Activated gamma-delta T cell (primary cell): ENCODE data around the gene MAGI1.
"Not testable (repeated sequence)": the region's sequence is repeated elsewhere in the genome, so short reads cannot be mapped to it uniquely, and the experiment has no call there.

Experiments
- DNase-seq: peaks from one replicate; lab custom pipeline; 2025; lab: John Stamatoyannopoulos, UW

Gene MAGI1

DNA sequence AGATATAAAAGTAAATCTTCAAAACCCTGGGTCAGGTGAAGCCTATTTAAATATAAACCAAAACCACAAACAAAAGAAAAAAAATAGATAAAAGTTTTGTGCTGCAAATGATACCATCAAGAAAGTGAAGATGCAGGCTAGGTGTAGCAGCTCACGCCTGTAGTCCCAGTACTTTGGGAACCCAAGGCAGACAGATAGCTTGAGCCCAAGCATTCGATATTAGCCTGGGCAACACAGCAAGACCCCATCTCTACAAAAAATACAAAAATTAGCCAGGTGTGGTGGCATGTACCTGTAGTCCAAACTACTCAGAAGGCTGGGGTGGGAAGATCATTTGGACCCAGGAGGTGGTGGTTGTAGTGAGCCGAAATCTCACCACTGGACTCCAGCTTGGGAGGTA lies 164.8 kb downstream of the MAGI1 start:
- no peak for DNase-seq

DNA sequence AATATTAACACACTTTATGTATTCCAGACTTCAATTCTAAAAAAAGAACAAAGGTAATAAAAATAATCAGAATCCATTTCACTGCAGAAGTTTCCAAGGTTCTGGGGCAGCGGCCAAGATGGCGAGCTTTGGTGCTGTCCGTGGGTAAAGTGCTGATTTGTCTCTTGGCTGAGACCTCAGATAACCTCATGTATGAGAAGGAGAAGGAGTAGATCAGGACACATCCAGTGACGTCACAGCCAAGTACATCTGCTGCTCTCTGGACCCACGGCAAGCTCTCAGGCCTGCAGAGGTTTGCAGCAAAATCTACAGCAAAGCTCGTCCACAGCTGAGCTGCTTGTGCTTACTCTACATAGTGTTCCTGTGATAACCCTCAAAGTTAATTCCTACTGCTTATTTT lies 165.7 kb downstream of the MAGI1 start:
- DNase-seq: no peak

DNA sequence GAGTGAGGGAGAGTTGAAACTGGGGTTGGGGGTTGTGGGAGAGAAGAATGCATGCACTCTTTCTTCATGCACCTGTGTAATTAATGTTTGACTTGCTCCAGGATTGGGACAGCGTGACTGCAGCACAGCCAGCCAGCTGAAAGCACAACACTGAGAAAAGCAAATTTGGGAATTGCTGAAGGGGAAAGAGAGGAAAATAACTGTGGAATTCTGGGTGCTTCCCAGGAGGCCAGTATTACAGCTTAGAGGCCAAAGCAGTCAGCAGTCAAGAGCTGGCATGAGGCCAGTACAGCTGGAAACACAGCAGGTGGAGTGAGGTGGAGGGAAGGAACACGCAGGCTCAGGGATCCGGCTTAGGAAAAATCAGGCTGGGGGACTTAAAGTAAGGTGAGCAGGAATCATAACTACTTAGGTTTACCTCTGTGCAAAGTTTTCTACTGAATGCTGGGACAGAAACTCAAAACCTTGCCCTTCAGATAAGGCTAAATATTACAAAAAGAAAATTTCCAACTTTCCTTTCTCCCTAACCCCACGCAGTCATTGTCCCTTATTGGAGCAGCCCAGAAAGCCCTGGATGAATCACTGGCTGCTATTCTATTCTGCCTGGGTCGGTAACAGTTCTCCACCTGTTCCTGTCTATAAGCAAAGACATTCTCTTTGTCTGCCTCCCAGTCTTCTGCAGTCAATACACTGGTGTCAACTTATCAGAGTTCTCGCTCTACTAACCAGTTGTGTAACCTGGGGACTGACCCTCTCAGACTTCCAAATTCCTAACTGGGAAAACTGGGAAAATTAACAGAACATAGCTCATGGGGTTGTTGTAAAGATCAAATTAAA lies 167.2 kb downstream of the MAGI1 start:
- no peak for DNase-seq

DNA sequence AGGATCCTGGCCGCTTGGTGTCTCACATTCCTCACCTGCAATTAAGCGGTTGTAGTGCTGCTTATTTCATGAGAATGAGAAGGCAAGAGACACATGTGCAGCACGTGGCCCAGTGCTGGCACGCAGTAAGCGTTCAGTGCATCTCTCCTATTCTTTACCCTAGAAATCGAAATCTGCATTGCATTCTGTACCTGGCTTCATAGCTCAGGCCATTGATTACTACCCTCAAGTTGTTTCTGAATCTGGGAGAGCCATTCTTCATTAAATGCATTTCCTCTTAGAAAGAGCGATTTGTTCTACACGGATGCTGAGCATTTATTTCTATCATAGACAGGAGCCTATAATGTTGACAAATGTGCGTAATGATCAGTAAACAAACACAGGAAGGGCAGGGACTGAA lies 168.9 kb downstream of the MAGI1 start:
- DNase-seq: no peak

DNA sequence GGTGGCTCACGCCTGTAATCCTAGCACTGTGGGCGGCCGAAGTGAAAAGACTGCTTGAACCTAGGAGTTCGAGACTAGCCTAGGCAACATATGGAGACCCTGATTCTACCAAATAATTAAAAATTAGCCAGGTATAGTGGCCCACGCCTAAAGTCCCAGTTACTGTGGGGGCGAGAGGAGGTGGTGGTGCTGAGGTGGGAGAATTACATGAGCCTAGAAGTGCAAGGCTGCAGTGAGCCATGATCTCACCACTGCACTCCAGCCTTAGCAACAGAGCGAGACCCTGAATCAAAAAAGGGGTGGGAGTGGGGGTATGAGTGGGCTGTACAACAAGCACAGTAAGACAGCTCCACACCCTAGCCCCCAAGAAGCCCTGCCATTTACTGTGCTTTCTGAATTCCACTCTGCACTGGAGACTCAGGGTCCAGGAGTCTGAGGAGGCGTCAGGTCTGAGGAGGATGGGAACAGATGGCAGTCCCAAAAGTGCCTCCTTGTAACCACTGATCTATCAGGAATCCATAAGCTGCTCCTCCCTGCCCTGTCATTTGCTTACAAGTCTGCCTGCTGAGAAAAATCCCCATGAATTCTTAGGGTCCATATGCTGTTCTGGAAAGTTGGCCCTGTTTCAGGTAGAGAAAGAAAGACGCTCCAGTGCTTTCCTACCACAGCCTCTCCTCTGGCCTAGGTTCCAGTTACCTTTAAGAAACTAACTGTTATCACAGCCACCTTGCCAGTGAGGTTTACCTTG lies 171.1 kb downstream of the MAGI1 start:
- DNase-seq: no peak

DNA sequence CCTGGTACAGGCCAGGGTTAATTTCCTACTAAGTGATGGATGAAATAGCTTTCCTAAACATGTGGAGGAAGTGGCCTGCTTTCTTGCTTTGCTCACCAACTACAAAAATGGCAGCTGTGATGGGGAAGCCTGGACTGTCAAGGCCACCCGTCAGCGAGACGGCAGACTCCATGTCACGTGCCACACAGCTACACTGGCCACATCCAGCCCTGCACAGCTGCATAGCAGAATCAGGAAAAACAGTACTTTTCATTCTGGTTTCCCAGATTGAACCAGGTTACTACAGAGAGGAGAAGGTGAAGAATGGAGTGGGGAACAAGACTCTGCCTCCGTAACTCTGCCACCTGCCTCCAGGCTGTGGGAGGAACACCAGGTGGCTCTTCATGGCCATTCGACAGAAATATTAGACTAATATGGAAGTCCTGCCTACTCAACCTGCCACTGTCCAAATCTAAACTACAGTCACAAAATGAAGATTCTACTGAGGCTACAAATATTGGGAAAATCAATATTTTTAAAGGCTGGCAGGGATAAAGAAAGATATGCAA lies 174.3 kb downstream of the MAGI1 start:
- no peak for DNase-seq

DNA sequence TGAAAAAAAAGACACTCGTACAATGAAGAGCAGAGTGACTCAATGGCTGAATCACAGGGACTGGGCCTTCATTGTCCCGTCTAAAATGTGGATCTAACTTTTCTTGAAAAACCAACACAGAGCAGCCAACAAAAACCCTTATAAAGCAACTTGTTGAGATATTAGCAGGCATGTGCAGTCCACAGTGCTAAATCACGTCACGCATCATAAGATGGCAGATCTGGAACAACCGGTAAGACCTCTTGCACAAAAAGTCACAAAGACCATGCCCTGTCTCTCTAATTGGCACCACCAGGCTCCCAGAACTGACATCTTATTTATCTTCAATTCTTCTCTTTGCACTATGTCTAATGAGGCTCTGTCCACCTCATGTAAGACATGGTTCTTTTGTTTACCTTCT lies 177.0 kb downstream of the MAGI1 start:
- DNase-seq: no peak

DNA sequence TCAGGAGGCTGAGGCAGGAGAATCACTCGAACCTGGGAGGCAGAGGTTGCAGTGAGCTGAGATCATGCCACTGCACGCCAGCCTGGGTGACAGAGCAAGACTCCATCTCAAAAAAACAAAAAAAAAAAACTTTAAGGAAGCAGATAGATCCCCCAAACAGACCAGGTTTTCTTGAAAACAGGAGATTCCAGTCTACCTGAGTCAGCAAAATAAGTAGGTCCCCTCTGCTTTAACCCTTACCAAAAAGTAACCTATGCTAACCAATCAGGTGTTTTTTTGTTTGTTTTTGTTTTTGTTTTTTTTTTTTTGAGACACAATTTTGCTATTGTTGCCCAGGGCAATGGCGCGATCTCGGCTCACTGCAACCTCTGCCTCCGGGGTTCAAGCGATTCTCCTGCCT lies 179.1 kb downstream of the MAGI1 start:
- DNase-seq: not testable (repeated sequence)

DNA sequence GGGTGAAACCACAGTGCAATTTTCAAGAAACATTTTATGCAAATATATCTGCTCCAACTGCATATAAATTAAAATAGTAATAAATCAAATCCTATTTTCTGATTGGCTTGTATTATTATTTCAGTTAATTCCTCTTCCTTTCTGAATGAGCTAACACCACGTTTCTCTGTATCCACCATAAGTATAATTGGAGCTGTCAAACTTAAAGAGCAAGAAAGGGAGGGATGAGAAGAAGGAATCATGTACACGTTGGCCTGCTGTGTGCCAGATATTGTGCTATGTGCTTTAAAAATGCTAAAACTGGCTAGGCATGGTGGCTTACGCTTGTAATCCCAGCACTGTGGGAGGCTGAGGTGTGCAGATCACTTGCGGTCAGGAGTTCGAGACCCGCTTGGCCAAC lies 180.0 kb downstream of the MAGI1 start:
- no peak for DNase-seq

DNA sequence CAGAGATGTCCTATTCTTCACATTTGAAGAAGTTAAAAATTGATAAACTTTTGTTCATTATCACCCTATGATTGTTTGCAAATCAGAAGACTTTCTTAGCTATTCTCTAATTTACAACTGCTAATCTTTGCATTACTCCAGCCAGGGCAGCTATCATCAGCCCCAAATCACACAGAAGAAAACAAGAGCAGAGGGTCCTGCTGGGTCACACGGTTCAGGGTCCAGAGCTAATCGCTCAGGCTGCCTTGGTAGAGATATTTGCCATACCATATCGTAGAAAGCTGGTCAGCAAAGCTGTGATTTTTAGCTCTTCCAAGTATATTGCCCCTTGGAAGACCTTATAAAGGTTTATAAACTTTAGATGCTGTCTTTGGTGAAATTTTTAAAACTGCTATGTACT lies 181.4 kb downstream of the MAGI1 start:
- no peak for DNase-seq

DNA sequence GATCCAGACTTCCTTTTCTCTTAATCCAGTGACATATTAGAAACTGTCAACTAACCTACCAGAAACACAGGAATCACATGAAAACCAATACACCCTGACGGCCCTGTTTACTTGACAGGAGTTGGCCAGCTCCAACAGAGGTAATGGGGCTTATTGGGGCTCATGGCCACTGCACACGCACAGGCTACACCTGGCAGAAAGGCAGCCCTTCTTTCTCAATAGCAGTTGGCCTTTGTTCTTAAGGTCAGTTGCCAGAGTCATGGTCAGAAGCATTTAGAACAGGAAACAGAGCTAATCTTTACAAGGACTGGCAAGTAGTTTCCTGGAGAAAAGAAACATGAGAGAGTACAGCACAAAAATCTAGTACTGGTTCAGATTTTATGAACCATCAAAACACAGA lies 181.8 kb downstream of the MAGI1 start:
- DNase-seq: no peak

DNA sequence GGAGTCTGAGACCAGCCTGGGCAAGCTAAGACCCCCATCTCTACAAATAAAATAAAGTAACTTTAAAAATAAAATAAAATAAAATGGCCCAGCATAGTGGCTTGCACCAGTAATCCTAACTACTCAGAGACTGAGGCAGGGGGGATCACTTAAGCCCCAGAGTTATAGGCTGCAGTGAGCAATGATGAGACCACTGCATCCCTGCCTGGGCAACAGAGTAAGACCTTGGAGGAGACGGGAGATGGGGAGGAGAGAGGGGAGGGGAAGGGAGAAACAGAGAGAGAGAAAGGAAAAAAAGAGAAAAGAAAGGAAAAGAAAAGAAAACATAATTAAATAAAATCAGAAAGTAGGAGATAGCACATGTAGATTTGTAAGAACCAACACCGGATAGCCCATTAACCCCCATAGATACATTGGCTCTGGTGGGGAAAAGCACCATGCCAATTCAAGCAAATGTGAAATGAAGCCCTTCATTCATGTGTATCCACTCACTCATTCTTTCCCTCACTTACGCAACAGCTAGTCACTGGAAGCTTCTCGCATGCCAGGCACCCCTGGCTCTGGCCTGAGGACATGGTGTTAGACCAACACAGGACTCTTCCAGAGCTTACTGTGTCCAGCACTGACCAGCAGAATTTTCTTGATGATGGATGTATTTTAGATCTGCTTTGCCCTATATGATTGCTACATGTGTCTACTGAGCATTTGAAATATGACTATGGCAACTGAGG lies 183.2 kb downstream of the MAGI1 start:
- no peak for DNase-seq

DNA sequence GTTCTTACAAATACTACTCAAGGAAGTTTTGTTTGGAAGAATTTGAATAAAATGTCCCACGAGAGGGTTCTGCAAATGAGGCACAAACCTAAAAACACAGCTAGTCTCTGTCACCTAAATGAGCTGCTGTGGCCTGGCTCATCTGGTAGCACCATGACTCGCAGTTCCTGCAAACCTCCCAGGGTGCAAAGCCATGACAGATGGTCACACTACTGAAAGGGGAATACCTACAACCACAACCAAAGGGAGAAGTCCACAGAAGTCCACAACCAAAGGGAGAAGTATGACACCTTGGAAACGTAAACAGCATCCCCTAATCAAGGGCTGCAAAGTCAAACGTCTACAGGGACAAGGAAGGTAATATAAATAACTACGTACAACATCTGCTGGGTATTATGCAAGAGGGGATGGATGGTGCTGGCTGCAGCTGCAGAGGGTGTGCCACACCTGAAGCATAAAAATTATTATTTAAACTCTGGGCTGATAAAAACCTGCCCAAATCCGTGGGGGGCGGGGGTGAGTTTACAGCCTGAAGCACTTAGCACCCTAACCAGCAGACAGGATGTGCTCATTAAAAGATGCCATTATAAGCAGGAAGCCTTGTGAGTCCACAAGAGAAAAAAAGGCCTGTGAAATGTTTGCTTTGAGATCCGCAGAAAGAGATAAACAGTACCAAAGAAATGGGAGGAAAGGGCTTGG lies 184.0 kb downstream of the MAGI1 start:
- DNase-seq: no peak

DNA sequence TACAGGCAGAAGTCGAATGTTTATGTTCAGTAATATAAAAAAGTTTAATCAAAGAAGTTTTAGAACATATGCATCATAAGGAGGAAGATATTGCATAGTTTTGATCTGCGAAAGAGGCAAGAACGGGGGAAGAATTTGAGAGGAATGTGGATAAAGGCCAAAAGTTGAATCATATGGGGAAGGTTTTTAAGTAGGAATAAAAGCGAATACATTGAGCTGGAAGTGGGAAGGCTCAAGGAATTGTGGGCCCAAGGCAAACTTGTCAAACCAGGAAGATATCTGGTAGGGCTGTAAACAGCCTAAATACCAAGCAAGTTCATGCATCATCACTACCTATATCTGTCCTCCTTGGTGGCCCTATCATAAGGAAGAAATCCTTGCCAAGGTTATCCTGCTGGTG lies 186.9 kb downstream of the MAGI1 start:
- no peak for DNase-seq

DNA sequence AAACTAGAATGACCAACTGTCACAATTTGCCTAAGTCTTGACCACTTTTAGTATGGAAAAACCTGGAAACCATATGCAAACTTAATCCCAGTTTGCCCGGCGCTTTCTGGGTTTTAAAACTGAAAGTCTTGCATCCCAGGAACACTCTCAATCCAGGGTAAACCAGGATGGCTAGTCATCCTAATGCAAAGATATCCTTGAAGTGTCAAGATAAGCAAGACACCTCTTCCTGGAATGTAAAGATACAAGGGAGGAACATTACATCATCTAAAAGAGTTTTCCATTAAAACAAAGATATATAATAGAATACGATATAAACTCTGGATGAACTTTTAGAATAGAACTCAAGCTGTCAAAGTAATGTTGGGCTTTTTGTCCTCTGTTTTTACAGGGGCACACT lies 188.5 kb downstream of the MAGI1 start:
- DNase-seq: no peak

DNA sequence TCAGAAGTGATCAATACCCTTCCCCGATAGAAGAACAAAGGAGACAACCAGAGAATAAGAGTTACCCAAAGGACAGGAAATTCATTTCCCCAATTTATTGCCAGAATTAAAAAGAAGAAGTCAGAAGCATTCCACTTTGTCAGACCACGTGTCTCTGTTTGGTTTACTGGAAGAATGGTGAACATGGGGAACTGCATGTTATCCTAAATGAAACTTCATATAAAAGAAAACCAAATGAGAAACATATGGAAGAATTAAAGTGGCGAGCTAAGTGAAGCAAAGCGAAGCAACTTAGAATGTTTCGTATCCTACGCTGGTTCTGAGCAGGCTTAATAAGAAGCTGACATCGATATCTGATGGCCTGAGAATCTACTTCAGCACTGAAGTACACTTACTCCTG lies 190.7 kb downstream of the MAGI1 start:
- no peak for DNase-seq

DNA sequence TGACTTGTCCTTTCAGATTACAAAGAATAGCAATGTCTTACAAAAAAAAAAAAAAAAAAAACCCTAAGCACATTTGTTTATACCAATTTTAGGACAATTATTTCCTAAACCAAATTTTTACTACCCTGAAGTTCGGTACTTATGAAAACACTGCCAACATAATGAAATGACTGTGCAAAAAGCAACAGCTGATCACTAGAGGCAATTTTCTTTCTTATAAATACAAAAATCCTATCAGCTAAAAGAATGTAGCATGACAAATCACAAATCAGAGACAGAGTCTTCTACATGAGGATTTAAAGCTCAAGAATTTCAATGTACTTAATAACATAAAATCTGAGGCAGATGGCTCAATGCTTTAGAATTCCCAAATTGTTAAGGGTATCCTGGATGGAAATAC lies 191.8 kb downstream of the MAGI1 start:
- DNase-seq: no peak

DNA sequence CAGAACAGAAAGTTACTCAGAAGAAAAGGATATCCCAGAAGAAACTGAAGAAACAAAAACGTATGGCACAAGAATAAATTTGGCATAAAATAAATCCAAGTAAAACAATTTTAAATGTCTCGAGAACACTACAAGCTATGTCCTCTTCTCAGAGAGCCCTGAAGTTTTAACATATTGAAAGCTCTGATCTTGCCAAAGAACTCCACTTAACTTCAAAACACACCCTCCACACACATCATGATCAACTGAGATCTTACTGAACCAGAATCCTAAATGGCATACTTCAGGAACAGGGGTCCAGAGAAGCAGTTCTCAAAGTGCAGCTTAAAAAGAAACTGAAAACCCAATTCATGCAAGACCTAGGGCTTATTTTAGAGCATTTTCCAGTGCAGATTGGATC lies 194.3 kb downstream of the MAGI1 start:
- no peak for DNase-seq

DNA sequence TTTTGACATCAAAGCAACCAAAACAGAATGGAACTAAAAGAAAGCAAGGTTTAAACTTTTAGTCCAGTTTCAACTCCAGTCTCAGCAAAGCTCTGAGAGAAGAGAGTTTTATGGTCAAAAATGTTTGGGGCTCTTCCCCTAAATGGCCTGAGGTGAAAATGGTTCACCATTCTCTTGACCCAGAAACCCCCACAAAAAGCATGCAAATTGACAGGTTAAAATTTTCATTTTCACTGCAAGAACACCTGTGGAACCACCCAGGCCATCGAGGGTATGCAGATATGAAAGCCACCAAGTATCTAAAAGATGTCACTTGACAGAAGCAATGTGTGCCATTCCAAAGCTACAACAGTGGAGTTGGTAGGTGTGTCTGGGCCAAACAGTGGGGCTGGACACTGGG lies 195.0 kb downstream of the MAGI1 start:
- no peak for DNase-seq

DNA sequence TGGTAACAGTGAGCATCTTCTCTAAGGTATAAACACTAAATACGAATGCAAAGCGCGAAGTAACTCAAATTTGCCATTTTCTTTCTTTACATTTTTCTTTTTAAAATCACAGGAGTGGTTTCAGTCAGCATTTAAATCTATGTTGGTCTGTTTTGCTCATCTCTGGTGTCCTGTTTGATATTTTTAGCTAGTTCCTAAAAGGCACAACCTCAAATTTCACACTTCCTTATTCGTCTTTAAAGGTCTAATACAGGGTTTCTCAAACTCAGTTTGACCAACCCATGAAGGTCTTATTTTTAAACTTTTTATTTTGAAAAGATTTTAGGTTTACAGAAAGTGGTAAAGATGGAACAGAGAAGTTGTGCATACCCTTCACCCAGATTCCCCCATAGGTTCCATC lies 201.1 kb downstream of the MAGI1 start:
- no peak for DNase-seq

DNA sequence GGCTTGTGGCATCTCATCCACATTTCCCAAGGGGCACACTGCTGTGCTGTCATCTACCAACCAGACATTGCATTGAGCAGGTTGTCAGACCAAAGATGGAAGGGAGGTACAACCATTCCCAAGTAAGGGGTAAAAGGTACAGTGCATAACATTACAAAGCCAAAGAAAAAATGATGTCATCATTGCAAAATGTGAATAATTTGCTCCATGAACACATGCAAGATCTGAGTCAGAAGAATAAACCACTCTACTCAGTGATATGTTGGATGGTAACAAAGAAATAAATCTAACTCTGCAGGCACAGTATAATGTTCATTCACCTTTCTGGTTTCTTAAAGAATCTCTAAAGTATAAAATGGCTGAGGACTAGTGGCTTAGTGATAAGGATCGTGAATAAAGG lies 202.7 kb downstream of the MAGI1 start:
- no peak for DNase-seq
